Spleen (tissue), 11 donors: ENCODE data around the gene TET3. TPM values are rescaled to one million over a fixed set of nuclear protein-coding genes. Genes with fewer than 3 reads are reported as not detected.

Experiments used
- DNase-seq: peaks from one replicate; pipeline ENCODE4 v3.0.0-alpha.2; 2020
- H3K27ac ChIP-seq, 8 donors: fragments of 200-600 bp; sonication (generic) in 7 of 8; 1 replicate in 4 of 8; 2 replicates in 4 of 8; pipeline versions ENCODE4 v1.5.0 to v1.8.0; 2016 to 2021; ENCODE audit warnings: inconsistent platforms in 4 of 8, mild to moderate bottlenecking in 4 of 8, moderate library complexity in 1 of 8
- H3K27me3 ChIP-seq, 7 donors: fragments of 200-600 bp; sonication (generic) in 6 of 7; replicated peaks in 1 of 7; 1 replicate in 4 of 7; 2 replicates in 3 of 7; pipeline versions ENCODE4 v1.5.0 to v1.8.0; 2016 to 2021; ENCODE audit warnings: inconsistent platforms in 3 of 7, mild to moderate bottlenecking in 1 of 7
- H3K36me3 ChIP-seq, 6 donors: fragments of 200-600 bp; sonication (generic) in 5 of 6; 1 replicate in 4 of 6; 2 replicates in 2 of 6; pipeline versions ENCODE4 v1.5.0 to v1.8.0; 2016 to 2021; ENCODE audit warnings: inconsistent platforms in 2 of 6
- H3K4me1 ChIP-seq, 6 donors: fragments of 200-600 bp; sonication (generic) in 5 of 6; 1 replicate in 3 of 6; 2 replicates in 3 of 6; pipeline versions ENCODE4 v1.5.0 to v1.8.0; 2016 to 2021; ENCODE audit warnings: inconsistent platforms in 3 of 6
- H3K4me3 ChIP-seq, 8 donors: fragments of 200-600 bp; sonication (generic) in 7 of 8; 1 replicate in 4 of 8; 2 replicates in 4 of 8; pipeline versions ENCODE4 v1.5.0 to v1.8.0; 2016 to 2021; ENCODE audit warnings: inconsistent platforms in 4 of 8, mild to moderate bottlenecking in 4 of 8, moderate library complexity in 2 of 8
- H3K9me3 ChIP-seq, 8 donors: fragments of 200-600 bp; sonication (generic) in 7 of 8; 1 replicate in 4 of 8; 2 replicates in 4 of 8; pipeline versions ENCODE4 v1.5.0 to v1.8.0; 2016 to 2021; ENCODE audit warnings: inconsistent platforms in 4 of 8
- CTCF ChIP-seq, 11 experiments: fragments of 200-600 bp in 7 of 11; fragments of 450-650 bp in 4 of 11; sonication (generic) in 4 of 11; IDR thresholded peaks in 8 of 11; conservative IDR thresholded peaks in 3 of 11; 1 replicate in 7 of 11; 2 replicates in 4 of 11; pipeline versions ENCODE4 v1.4.0 to v1.8.0; 2016 to 2021; ENCODE audit warnings: antibody characterized with exemption in 11 of 11, inconsistent platforms in 4 of 11, mild to moderate bottlenecking in 1 of 11
- POLR2A ChIP-seq, 3 donors: fragments of 450-650 bp; IDR thresholded peaks; one replicate each; pipeline ENCODE4 v1.5.1; 2017; ENCODE audit warnings: antibody characterized with exemption in 3 of 3, mild to moderate bottlenecking in 1 of 3
- POLR2AphosphoS5 ChIP-seq, 3 donors: sonication (generic); formaldehyde crosslinking; IDR thresholded peaks; one replicate each; pipeline ENCODE4 v1.5.1; 2017; ENCODE audit warnings: antibody characterized with exemption in 3 of 3
- WGBS, 5 donors: extraction: QIAGEN DNeasy Blood & Tissue Kit in 3 of 5; methylation state at CpG; one replicate each; pipeline versions ENCODE4 v1.1.5 to v1.1.7; 2013 to 2018; 5-methylcytosine and 5-hydroxymethylcytosine counted together
- intact Hi-C: fragments of 100-400 bp; cut with DNase I; formaldehyde crosslinking; loops from one replicate; pipeline ENCODE4 v1.15.0; 2023; ENCODE audit warnings: low total_unique reads
- polyA plus RNA-seq, 3 donors: library from polyadenylated mRNA; stranded (reverse); fragments of 200-250 nt; gene quantifications; one replicate each; pipeline ENCODE4 v1.2.1, GENCODE V29; 2013
- total RNA-seq, 7 donors: library from RNA; depleted of rRNA in 3 of 7; stranded (reverse); fragments of >200 nt in 3 of 7; fragmentation: NEBNext Ultra II Directional in 4 of 7; extraction: Animal tissue kit (Norgen Biotek cat#: 25700) in 4 of 7; gene quantifications; one replicate each; pipeline versions ENCODE4 v1.1.0 to v1.2.1, GENCODE V29; 2016 to 2021
- donor health status: healthy with polysubstance abuse.
- donor health status: DM: no; HTN: no; CAD: no; lungs with moderate emphysema.
- donor health status: DM: no; HTN: no; CAD: no.
- donor health status: Bipolar disorder and iron deficiency.
- donor health status: healthy.
- donor health status: DM: no; HTN: no; CAD: no.
- donor health status: DM: yes; HTN: yes; CAD: no.

Gene TET3
- total and polyA plus RNA-seq, 10 donors = 1.6 to 27.6 (median 19.9) TPM

DNA sequence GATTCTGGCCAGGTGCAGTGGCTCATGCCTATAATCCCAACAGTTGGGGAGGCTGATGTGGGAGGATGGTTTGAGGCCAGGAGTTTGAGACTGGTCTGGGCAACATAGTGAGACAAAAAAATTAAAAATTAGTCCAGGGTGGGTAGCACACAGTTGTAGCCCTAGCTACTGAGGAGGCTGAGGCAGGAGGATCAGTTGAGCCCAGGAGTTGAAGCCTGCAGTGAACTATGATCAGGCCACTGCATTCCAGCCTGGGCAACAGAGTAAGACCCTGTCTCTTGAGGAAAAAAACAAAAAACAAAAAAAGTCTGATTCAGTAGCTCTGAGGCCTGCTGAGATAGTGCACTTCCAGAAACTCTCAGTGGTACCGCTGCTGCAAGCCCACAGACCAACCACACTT lies 7.9 kb upstream of the TET3 start:
- H3K4me1 ChIP-seq = peaks cover 13 to 60% (median 47%) of the 10 kb centered on the region in 6 donors
- TF ChIP-seq POLR2AphosphoS5 (IDR thresholded peaks at IDR 0.05) (no peak), CTCF (IDR thresholded peaks at IDR 0.05 in 8 of 11, conservative IDR thresholded peaks at IDR 0.05 in 3 of 11) (no peak), POLR2A (IDR thresholded peaks at IDR 0.05) (no peak)
- DNase-seq = no peak
- intact Hi-C loops = no loop called here
- no peaks in the 10 kb centered on the region for H3K36me3 ChIP-seq
- peaks cover 0 to 13% (median 0%) of the 10 kb centered on the region in 7 donors for H3K27me3 ChIP-seq
- no peaks in the 10 kb centered on the region for H3K9me3 ChIP-seq
- 87 to 100% (median 92%) methylated on average over 1 of the region's 1 CpG for WGBS, 5 donors
- no peak overlapping the region for H3K4me3 ChIP-seq
- no peak overlapping the region for H3K27ac ChIP-seq

DNA sequence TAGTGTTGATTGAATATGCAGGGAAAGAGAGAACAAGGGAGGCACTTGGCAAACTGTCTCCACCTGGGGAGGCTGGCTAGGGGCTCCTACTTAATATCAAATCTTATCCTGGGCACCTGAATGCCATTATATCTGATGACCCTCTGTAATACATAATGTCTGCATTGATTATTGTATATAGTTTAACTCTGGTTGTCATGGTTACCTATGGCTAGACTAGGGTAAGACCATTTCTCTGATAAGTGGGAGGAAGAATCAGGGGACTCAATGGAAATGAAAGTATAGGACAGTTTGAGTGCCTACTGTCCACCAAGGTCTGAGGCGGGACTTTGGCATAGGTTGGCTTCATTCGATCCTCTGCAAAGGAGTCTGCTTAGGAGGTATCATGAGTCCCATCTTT lies 7.2 kb upstream of the TET3 start:
- 94 to 100% (median 95%) methylated on average over 2 of the region's 2 CpGs for WGBS, 5 donors

GRCh38 chr2:73979021-73979420 lies 5.7 kb upstream of the TET3 start:
- H3K27ac ChIP-seq = peak overlapping the region in 2 of 8 donors; percentile 42 to 43
- WGBS, 5 donors = 11 to 24% (median 12%) methylated on average over 5 of the region's 5 CpGs
- no peaks in the 10 kb centered on the region for H3K36me3 ChIP-seq
- no peak for DNase-seq
- no peaks in the 10 kb centered on the region for H3K9me3 ChIP-seq
- intact Hi-C loops = no loop called here
- H3K27me3 ChIP-seq = peaks cover 0 to 13% (median 0%) of the 10 kb centered on the region in 7 donors
- peaks cover 15 to 63% (median 49%) of the 10 kb centered on the region in 6 donors for H3K4me1 ChIP-seq
- H3K4me3 ChIP-seq = no peak overlapping the region
- no peak for TF ChIP-seq POLR2AphosphoS5 (IDR thresholded peaks at IDR 0.05)
- no peak for TF ChIP-seq POLR2A (IDR thresholded peaks at IDR 0.05)
- no peak for TF ChIP-seq CTCF (IDR thresholded peaks at IDR 0.05 in 8 of 11, conservative IDR thresholded peaks at IDR 0.05 in 3 of 11)

More for the DNA sequence above, 7.2 kb upstream of the TET3 start:
- intact Hi-C loops = no loop called here
- Histone ChIP-seq H3K27me3 (peaks cover 0 to 13% (median 0%) of the 10 kb centered on the region in 7 donors), H3K9me3 (no peaks in the 10 kb centered on the region), H3K4me1 (peaks cover 13 to 60% (median 44%) of the 10 kb centered on the region in 6 donors), H3K4me3 (no peak overlapping the region), H3K27ac (no peak overlapping the region), H3K36me3 (no peaks in the 10 kb centered on the region)
- no peak for DNase-seq
- TF ChIP-seq POLR2AphosphoS5 (IDR thresholded peaks at IDR 0.05) (no peak), POLR2A (IDR thresholded peaks at IDR 0.05) (no peak), CTCF (IDR thresholded peaks at IDR 0.05 in 8 of 11, conservative IDR thresholded peaks at IDR 0.05 in 3 of 11) (no peak)

- H3K4me1 ChIP-seq = peaks cover 18 to 68% (median 54%) of the 10 kb centered on the region in 6 donors
- 14 to 56% (median 28%) methylated on average over 3 of the region's 3 CpGs for WGBS, 5 donors
- no peak overlapping the region for H3K4me3 ChIP-seq
- intact Hi-C loops = loop anchor here (5.0 kb wide), 1 partner anchor 52 kb away; the partner anchor contains the start of gene DGUOK
- H3K36me3 ChIP-seq = no peaks in the 10 kb centered on the region
- no peaks in the 10 kb centered on the region for H3K9me3 ChIP-seq
- peak overlapping the region in 3 of 8 donors; percentile 42 to 55 (median 43) for H3K27ac ChIP-seq
- H3K27me3 ChIP-seq = peaks cover 0 to 13% (median 0%) of the 10 kb centered on the region in 7 donors
- DNase-seq = no peak
- TF ChIP-seq POLR2AphosphoS5 (IDR thresholded peaks at IDR 0.05) = peak in 1 of 3 donors; percentile 44
- TF ChIP-seq POLR2A (IDR thresholded peaks at IDR 0.05) = no peak
These were observed 5.0 kb upstream of the TET3 start for GRCh38 chr2:73979686-73980085.
